Stimulated activated CD8-positive, alpha-beta memory T cell treated with anti-CD3 and anti-CD28 coated beads, Interleukin-2, amount 100 ng/mL, for 48 hours (primary cell): ENCODE measurements around the gene ZBTB32.

ENCODE experiments used
- DNase-seq, 2 donors: peaks; one replicate each; pipeline ENCODE4 v3.0.0-alpha.2; 2020; ENCODE audit warnings: low read depth in 2 of 2

Gene ZBTB32

GRCh38 chr19:35751839-35752745 is 47.7 kb downstream of the ZBTB32 start:
- no peak for DNase-seq

- DNase-seq: no peak
Observed at GRCh38 chr19:35752746-35753350, 48.5 kb downstream of the ZBTB32 start.

- no peak for DNase-seq
Observed at GRCh38 chr19:35753634-35754369, 49.4 kb downstream of the ZBTB32 start.

GRCh38 chr19:35754370-35755130 is 50.2 kb downstream of the ZBTB32 start:
- no peak for DNase-seq

- DNase-seq: no peak
Observed at GRCh38 chr19:35755131-35755549, 50.8 kb downstream of the ZBTB32 start.

- peak in 1 of 2 donors; percentile 45 for DNase-seq
Observed at GRCh38 chr19:35755550-35756376, 51.4 kb downstream of the ZBTB32 start.

- no peak for DNase-seq
Observed at GRCh38 chr19:35756377-35757230, 52.2 kb downstream of the ZBTB32 start, which contains the start of gene HSPB6. TSS of gene HSPB6 (minus strand) at chr19:35757029. CDS start at chr19:35757008, 21 bp downstream.

- DNase-seq: no peak
Observed at GRCh38 chr19:35757231-35757748, 52.9 kb downstream of the ZBTB32 start.

GRCh38 chr19:35757749-35758608 is 53.6 kb downstream of the ZBTB32 start, which contains the start of gene PROSER3:
TSS of gene PROSER3 (plus strand) at chr19:35758176. CDS start at chr19:35758216, 40 bp downstream.
- DNase-seq: peak; percentile 94 to 98

- DNase-seq: no peak
Observed at GRCh38 chr19:35759697-35760096, 55.3 kb downstream of the ZBTB32 start.

GRCh38 chr19:35760711-35761349 is 56.5 kb downstream of the ZBTB32 start:
- no peak for DNase-seq

GRCh38 chr19:35764432-35765315 is 60.3 kb downstream of the ZBTB32 start:
- DNase-seq: no peak
